ENCODE results near the gene C16orf96. TPM values are rescaled to one million over a fixed set of nuclear protein-coding genes. Genes with fewer than 3 reads are reported as not detected.

The C16orf96 gene
- total RNA-seq, 4 donors from 2014 or later = 0.19 to 0.36 TPM; not detected in 2

DNA sequence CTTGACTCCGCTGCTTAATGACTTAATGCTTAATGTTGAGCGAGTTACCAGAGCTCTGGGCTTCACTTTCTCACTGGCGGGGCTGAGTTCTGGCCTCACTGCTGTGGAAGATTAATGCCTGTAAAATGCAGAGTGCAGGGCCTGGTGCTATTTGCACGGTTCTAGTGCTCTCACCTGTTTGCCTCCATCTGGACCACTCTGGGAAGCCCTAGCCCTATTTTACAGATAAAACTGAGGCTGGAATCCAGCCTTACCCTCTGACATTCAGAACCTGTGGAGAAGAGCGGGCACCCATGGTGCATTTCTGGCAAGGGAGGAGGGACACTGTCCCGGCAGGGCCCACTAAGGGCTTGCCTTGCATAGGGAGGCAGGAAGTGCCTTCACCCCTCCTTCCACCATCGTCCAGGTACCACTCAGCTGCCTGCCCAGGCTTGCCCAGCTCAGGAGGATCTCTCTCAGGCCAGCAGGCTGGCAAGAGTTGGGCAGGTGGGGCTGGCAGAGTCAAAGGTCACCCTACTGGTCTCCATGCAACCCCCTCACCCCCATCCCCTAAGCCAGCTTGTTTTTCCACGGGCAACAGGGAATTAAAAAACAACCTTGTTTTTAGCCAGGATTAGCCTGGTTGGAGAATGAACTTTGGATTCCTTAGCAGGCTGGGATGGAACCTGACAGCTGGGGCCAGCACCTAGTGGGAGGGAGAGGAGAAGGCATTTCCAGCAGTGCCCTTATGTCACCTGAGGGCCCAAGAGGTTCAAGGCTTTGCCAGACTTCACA, 62.7 kb downstream of the C16orf96 start:
- ATAC-seq (ENCODE audit: low FRiP score) = no peak
- DNase-seq (ENCODE audit: low spot score) = no peak
- TF ChIP-seq, protein P1, sequence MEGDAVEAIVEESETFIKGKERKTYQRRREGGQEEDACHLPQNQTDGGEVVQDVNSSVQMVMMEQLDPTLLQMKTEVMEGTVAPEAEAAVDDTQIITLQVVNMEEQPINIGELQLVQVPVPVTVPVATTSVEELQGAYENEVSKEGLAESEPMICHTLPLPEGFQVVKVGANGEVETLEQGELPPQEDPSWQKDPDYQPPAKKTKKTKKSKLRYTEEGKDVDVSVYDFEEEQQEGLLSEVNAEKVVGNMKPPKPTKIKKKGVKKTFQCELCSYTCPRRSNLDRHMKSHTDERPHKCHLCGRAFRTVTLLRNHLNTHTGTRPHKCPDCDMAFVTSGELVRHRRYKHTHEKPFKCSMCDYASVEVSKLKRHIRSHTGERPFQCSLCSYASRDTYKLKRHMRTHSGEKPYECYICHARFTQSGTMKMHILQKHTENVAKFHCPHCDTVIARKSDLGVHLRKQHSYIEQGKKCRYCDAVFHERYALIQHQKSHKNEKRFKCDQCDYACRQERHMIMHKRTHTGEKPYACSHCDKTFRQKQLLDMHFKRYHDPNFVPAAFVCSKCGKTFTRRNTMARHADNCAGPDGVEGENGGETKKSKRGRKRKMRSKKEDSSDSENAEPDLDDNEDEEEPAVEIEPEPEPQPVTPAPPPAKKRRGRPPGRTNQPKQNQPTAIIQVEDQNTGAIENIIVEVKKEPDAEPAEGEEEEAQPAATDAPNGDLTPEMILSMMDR (IDR thresholded peaks at IDR 0.05) = no peak

DNA sequence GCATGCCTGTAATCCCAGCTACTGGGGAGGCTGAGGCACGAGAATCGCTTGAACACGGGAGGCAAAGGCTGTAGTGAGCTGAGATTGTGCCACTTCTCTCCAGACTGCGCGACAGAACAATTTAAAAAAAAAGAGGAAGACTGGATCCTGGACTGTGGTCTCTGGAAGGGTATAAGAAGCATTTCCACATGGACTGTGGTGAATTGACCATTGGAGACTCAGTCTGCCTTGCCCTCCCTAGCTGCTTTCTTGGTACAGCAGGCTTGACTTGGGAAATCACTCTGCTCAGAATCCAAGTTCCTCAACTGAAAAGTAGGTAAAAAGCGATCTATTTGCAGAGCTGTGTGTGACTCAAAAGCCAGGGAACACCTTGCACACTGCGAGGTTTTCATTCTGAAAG, 67.5 kb downstream of the C16orf96 start:
- ATAC-seq (ENCODE audit: low FRiP score) = no peak
- DNase-seq (ENCODE audit: low spot score) = no peak
- TF ChIP-seq, protein P1 (IDR thresholded peaks at IDR 0.05) = no peak

DNA sequence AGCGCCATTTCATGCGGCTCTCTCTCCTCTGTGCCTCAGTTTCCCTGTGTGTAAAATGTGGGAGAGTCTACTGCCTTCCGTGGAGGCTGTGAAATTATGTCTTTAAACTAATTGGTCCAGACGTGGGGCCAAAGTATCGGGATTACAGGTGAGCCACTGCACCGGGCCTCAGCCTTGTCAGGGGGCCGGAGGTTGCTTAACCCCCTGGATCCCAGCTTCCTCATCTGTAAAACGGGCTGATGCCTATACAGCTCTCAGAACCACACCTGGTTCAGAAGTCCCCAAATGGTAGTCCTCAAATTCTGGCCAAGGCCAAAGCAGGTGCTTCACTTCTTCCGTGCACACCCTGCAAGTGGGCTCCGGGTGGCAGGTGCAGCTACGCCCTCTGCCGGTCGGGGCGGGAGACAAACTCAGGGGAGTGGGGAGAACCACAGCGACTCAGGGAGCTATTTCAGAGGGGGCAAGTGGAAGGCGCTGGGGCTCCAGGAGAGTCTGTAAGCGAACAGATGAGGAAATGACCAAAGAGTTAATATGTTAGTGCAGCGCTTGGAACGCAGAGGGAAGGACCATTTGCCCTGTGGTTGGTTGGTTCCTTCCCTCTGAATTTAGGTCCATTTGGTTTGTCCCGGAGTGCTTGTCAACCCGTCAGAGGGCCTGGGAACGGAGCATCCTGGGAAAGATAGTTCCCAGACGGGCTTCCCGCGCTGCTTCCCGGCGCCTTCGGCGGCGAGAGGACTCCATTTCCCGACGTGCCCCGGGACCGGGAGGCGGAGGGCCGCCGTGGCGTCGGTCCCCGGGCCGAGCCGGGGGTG, 68.1 kb downstream of the C16orf96 start, which contains the start of gene MGRN1:
TSS of gene MGRN1 (plus strand) at position 812 of the 812 bp plus-strand sequence. CDS start 135 bp downstream, outside the sequence.
- DNase-seq (ENCODE audit: low spot score) (peak; percentile 68), ATAC-seq (ENCODE audit: low FRiP score) (peak; percentile 96)
- TF ChIP-seq, protein P1 (IDR thresholded peaks at IDR 0.05) = peak in 1 of 3 donors; percentile 78

DNA sequence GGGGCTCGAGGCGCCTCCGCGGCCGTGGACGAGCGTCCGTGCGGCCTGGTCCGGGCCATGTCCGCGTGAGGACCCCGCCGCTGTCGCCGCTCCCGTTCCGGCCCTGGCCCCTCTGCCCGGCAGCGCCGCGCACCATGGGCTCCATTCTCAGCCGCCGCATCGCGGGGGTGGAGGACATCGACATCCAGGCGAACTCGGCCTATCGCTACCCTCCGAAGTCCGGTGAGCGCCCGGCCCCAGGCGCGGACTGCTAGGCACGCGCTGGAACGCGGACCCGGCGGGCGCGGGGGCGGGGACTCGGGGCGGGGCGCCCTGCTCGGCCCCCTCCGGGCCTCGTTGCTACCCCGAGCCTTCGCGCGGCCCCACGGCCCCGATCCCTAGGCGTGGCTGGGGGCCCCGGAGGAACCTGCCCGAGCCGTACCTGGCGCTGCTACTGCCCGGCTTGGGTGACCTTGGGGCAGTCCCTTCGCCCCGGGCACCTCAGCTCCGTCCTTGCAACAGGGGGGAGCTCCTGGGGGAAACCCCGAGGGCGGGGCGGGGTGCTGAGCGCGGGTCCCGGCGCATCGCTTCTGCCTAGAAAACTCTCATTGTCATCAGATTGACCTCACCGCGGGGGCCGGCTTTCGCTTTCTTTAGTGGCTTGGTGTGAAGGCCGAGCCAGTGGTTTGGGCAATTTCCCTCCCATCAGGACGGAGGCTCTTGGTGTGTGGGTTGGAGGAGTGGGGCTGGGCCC, 68.9 kb downstream of the C16orf96 start:
- ATAC-seq (ENCODE audit: low FRiP score) (peak; percentile 53), DNase-seq (ENCODE audit: low spot score) (peak; percentile 73)
- TF ChIP-seq, protein P1 (IDR thresholded peaks at IDR 0.05) = no peak

DNA sequence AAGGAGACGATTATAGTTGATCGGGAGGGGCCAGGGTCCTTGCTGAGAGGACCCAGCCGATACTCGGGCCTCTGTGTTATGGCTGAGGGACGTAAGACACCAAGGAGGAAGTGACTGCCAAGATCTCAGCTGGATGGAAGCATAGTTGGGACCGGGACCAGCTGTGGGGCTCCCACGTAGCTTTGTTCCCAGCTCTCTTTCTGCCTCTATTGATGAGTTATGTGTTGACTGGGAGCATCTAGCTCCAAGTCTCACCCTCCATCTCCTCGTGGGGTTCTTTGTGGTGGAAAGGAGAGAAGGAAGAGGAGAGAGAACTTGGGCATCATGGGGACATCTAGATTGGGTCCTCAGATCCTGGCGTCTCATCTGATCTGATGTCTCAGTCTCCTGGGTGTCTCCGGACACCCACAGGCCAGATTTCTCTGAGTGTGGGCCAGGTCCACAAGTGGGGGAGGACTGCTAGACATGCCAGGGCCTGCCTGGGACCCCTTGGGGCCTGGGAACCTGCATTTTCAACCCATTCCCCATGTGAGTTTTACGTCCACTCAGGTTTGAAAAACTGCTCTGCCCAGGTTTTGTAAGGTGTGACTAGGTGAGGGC, 69.5 kb downstream of the C16orf96 start:
- DNase-seq (ENCODE audit: low spot score) (no peak), ATAC-seq (ENCODE audit: low FRiP score) (no peak)
- TF ChIP-seq, protein P1 (IDR thresholded peaks at IDR 0.05) = no peak

DNA sequence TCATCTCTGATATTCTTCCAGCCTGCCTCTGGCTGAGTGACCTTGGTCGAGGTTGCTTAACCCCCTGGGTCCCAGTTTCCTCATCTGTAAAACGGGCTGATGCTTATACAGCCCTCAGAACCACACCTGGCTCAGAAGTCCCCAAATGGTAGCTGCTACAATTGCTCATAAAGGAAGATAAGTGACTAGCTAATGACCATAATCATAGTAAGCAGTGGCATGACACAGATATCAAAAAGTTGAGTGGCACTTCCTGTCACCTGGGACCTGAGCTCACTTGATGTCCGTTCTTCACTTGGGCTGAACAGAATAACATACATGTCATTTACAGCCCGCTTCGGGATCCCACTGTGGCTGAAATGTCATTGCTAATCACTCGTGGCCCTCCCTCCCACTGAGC, 70.3 kb downstream of the C16orf96 start:
- TF ChIP-seq, protein P1 (IDR thresholded peaks at IDR 0.05) = no peak
- ATAC-seq (ENCODE audit: low FRiP score) (no peak), DNase-seq (ENCODE audit: low spot score) (no peak)
